Fibroblast of upper back skin (primary cell): Measurements from ENCODE around the gene PEX14.
"Not testable (repeated sequence)": the region's sequence is repeated elsewhere in the genome, so short reads cannot be mapped to it uniquely, and the experiment has no call there.

Experiments used
- DNase-seq: peaks from one replicate; pipeline ENCODE4 v3.0.0-alpha.2; 2013

PEX14 gene

DNA sequence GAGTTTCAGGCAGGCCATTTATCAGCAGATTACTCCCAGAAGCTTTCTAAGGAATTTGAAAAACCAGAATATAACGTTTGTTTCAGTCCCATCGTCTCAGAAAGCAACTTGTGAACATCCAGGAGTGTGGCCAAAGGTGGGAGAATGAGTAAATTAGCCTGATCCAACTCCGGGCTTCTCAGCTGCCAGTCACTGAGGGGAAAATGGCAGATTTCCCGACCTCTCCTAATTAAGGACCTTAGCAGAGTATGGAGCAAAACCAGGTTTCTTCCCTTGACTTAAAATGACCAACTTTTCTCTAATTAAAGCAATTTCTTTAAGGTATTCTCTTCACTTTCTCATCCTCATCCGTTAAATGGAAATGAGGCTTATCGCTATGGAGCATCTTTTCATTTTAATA lies 23.9 kb upstream of the PEX14 start:
- DNase-seq = peak; percentile 5

DNA sequence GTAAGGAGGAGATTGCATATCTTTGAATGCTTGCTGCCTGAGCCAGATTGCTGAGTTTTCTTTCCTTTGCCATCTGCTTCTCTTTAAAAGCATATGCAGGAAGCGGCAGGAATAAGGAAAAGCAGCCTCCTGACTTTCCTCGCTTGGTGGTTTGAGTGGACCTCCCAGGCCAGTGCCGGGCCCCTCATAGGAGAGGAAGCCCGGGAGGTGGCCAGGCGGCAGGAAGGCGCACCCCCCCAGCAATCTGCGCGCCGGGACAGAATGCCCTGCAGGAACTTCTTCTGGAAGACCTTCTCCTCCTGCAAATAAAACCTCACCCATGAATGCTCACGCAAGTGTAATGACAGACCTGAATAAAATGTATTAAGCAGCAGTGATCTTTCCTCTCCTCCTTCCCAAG lies 23.5 kb upstream of the PEX14 start:
- peak; percentile 75 for DNase-seq

DNA sequence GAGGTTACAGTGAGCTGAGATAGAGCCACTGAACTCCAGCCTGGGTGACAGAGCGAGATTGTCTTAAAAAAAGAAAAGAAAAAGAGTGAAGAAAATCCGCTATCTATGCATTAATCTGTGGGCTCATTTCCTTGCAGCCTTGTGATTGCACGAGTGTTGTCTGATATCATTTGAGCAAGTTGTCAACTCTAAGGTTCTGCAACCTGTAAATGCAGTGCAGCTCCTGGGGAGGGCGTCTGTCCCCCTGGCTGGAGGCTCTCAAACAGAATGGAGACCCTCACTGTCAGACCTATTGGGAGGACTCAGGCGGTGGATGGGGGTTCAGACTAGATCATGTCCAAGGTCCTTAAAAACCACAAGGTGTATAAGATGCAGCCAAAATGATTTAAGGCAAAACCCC lies 18.7 kb upstream of the PEX14 start:
- DNase-seq = no peak

DNA sequence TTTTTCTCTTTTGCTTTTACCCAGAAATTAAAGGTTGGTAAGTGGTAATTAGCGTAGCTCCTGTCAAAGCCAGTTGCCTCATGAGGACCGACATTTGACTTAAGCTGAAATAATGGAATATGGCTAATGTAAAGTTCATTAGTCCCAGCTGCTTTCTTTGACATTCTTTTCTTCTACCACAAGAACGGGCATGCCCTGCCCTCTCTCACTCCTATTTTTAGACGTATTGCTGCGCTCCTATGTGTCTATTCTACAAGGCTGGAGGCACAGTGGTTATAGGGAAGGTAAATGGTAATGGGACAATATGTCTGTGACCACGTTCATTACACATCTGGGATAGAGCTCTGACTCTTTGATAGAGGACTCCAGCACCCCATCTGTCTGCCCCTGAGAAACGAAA lies 18.1 kb upstream of the PEX14 start:
- DNase-seq = no peak

DNA sequence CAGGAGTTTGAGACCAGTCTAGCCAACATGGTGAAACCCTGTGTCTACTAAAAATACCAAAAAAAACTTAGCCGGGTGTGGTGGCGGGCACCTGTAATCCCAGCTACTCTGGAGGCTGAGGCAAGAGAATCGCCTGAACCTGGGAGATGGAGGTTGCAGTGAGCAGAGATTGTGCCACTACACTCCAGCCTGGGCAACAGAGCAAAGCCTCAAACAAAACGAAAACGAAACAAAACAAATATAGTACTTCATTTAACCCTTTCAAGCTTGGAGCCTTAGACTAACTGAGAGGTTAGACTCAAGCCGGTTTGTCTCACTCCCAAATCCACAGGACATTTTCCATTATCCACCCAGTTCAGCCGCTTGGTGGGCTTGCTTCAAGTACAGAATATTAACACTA lies 17.3 kb upstream of the PEX14 start:
- not testable (repeated sequence) for DNase-seq

DNA sequence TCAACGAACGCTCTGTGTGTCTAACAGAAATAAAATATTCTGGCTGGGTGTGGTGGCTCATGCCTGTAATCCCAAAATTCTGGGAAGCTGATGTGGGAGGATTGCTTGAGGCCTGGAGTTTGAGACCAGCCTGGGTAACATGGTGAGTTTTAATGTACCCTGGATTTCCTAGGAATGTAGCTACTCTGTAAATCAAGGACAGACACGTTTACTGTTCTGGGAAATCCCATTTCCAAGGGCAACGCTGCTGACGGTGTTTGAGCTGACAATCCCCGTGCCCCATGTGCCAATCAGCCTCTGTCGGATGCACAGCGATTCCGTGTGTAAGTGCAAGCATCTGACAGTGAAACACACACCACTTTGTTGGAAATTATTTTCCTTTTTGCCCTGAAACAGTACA lies 16.9 kb upstream of the PEX14 start:
- DNase-seq = no peak

DNA sequence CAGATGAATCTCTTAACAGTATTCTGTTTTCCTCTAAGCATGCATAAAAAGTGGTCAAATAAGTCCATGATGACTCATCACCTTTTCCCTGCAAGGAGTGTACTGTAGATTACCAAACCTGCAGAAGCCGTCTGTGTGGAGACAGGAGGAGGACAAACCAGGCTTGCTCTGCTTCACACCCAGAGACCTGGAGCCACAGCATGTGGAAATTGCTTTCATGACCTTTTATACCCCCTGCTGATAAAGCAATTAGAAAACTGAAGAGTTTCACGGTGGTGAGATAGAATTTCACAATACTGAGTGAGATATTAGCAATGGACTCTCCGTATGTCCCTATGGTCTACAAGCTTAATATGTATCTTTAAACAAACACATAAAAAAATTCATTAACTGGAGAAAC lies 15.6 kb upstream of the PEX14 start:
- DNase-seq = peak; percentile 78

DNA sequence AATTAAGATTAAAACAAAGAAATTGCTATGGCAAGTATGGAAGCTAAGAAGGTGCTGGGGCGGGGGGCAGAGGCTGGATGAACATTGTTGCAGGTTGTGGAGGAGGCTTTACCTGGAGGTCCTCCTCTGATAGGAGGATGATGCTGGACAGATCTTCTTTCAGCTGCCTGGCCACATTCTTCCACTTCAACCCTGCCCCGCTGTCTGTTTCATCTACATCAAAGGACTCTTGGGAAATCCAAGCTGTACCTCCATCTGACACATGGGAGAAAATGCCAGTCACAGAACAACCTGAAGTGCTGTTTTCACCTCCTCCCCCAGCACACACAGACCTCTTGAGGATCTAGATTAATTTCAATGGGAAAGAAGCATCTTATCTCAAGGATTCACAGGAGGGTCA lies 7.7 kb upstream of the PEX14 start:
- no peak for DNase-seq

DNA sequence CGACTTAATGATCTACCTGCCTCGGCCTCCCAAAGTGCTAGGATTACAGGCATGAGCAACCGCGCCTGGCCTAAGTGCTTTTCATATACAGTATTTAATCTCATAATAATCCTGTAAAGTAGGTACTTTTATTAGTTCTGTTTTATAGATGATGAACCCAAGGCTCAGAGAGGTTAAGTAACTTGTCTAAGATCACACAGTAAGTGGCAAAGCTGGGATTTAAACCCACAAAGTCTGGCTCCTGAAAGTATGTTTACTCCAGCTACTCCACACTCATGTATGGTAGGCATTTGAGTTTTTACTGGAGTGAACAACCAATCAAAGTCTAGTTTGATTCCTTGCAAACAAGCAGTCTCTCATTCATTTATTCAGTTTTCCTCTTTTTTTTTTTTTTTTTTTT lies 4.7 kb upstream of the PEX14 start:
- no peak for DNase-seq

DNA sequence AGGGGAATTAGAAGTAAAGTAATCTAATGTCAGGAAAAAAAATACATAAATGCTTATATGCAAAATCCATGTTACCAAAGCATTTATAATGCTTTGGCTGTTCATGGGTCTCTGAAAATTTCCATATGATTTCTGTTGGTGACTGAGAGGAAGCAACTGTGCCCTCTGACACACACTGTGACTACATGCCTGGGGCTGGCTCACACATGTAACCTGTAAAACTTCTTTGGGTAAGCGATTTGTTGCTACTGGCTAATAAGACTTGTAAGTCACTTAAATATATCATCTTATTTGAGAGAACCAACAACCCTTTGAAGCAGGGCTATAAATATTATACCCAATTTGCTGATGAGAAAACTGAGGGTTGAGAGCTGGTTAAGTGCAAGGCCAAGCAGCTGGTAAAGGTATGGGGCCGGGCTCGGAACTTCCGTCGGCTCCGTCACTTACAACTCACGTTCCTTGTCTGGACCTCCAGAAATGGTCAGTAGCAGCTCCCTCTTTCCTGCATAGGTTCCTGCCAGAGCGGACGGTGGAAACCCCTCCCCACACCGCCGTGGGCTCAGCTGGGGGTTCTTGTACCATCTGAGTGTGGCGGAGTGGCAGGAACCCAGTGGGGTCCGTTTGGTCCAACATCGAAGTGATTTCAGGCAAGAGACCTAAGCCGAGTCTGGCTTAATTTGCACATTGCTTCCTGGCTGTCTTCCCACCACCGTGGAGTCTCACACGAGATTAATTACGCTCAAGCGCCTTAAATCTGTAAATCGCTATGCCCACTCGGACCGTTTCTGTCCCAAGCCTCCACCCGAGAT lies 3.1 kb upstream of the PEX14 start:
- peak; percentile 28 for DNase-seq

DNA sequence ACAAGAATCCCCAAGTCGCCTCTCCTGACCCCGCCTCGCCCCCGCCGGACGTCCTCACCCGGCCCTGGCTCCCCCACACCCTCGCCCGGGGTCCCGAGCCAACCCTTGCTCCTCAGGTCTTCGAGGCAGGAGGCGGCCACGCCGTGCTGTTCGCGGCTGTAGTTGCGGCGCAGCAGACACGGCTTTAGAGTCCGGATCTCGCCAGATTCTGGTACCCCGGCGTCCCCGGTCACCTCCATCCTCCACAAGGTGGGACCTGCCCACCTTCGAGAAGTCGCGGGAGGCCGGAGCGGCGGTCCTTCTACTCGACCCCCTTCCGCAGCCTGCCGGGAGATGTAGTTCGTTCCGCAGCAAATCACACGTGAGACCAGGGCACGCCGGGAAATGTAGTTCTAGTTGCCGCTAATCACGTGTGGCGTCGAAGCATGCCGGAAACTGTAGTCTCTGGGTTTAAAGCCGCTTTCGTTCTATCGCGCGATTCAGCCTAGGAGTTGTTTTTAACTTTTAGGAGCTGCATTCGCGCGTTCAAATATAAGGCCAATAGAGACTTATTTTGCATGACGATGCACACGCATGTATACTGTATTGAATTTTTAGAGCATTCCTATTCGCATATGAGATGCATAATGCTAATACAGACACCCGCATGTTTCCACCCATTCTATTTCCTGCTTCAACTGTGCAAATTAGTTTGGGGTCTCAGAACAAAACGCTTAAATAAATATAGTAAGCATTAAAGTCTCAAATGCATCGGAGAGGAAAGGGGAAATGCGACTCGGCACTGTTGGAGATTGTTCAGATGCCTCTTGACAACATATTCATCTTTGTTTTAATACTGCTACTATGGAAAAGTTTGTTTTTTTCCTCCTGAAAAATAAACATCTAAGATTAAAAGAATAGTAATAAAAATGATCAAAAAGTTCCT lies 2.3 kb upstream of the PEX14 start, which contains the start of gene DFFA:
TSS of gene DFFA (minus strand) at position 310 of the 925 bp plus-strand sequence. CDS start at position 239, 71 bp downstream.
- DNase-seq = peak; percentile 97

DNA sequence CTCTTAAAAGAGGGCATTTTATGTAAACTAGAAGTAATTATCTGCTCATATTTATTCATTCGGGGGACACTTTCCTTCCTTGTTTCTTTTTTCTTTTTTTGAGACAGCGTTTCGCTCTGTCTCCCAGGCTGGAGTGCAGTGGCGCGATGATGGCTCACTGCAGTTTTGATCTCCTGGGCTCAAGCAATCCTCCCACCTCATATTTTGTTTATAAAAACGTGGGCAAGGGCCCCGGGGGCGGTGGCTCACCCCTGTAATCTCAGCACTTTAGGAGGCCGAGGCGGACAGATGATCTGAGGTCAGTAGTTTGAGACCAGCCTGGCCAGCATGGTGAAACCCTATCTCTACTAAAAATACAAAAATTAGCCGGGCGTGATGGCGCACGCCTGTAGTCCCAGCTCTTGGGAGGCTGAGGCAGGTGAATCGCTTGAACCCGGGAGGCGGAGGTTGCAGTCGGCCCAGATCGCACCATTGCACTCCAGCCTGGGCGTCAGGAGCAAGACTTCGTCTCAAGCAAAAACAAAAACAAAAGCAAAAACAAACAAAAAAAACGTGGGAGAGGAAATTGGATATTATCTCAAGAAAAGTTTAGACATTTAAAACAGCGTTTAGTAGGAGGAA lies 1.5 kb upstream of the PEX14 start:
- no peak for DNase-seq

DNA sequence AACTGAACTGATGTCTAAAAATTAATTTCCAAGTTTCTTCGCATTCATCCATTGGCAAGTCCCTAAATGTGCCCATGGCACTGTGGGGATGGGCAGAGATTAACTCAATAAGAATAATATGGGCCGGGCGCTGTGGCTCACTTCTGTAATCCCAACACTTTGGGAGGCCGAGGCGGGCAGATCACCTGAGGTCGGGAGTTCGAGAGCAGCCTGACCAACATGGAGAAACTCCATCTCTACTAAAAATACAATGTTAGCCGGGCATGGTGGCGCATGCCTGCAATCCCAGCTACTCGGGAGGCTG lies 489 bp upstream of the PEX14 start:
- DNase-seq = not testable (repeated sequence)

DNA sequence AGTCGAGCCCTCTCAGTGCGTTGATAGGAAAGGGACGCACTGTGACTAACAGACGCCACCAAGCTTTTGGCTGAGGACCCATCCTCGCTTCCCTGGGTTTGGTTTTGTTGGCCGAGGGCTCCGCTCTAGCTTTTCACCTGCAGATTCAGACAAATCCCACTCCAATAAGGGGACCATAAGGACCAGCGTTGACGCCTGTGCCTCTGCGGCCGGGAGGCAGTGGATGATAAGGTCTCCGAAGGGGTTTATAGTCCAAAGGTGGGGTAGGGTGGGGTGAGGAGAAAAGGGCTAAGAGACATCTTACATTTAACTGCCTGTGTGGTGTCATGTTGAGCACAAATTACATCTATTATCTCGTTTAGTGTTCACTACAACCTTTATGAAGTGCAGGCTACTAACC lies 760 bp downstream of the PEX14 start:
- DNase-seq = no peak

DNA sequence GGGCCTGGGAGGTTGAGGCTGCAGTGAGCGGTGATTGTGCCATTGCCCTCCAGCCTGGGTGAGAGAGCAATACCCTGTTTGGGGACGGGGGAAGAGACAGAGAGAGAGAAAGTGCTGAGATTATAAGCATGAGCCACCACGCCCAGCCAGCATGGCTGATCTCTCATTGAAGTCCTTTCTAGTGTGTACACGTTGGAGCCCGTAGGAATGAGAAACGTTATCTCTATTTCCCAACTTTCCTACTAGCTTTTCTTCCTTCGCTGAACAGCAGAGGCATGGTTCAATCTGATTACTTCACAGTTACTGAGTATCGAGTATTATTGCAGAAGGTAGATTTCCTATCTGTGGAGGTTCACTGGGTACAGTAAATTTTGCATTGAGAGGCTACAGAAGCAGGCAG lies 4.5 kb downstream of the PEX14 start:
- DNase-seq = no peak

DNA sequence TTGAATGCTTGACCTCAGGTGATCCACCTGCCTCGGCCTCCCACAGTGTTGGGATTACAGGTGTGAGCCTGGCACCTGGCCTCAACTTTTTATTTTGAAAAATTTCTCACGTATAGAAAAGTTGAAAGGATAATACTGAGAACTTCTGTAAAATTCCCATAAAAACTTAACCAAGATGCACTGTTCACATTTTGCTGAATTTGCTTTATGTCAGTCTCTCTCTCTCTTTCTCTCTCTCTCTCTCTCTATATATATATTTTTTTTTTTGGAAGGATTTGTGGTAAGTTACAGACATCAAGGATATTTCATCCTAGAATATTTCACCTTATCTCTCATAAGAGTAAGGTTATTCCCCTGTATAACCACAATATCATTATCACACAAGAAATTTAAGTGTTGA lies 5.9 kb downstream of the PEX14 start:
- no peak for DNase-seq

DNA sequence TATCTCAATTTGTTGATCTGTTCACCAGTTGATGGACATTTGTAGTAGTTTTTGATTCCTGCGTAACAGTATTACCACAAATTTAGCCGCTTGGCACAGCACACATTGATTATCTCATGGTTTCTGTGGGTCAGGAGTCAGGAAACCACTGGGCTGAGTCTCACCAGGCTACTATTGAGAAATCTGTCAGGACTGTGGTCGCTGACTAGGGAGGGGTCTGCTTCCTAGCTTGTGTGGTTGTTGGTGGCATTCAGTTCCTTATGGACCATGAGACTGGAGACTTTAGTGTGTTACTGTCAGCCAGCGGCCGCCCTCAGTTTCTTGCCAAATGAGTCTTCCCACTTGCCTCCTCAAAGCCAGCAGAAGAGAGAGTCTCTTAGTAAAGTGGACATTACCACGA lies 9.8 kb downstream of the PEX14 start:
- no peak for DNase-seq

DNA sequence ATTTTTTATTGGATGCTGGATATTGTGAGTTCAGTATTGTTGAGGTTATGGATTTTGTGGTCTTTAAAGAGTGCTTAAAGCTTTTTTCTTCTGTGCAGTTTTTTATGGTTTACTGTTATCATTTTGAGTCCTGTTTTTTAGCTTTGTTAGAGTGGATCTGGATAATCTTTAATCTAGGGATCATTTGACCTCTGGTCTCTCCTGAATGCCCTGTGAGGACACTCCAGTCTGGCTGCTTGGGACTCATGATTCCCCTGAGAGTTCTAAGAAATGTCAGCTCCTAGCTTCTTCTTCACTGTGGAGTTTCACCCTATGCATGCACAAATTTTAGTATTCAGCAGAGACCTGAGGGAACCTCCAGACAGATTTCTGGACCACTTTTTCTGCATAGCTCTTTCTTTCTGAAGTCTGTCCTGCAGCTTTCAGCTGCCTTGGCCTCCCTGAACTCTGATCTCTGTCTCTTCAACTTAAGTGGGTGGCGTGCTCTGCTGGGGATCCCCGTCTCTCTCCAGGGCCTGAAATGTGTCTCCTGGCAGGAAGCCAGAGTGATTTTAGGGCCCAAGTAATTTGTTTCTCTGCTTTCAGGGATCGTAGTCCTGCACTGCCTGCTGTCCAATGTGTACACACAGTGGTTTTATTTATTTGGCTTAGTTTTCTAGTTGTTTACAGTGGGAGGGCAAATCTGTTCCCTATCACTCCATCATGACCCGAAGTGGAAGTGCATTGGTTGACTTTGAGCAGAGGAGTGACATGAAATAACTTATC lies 14.7 kb downstream of the PEX14 start:
- no peak for DNase-seq

DNA sequence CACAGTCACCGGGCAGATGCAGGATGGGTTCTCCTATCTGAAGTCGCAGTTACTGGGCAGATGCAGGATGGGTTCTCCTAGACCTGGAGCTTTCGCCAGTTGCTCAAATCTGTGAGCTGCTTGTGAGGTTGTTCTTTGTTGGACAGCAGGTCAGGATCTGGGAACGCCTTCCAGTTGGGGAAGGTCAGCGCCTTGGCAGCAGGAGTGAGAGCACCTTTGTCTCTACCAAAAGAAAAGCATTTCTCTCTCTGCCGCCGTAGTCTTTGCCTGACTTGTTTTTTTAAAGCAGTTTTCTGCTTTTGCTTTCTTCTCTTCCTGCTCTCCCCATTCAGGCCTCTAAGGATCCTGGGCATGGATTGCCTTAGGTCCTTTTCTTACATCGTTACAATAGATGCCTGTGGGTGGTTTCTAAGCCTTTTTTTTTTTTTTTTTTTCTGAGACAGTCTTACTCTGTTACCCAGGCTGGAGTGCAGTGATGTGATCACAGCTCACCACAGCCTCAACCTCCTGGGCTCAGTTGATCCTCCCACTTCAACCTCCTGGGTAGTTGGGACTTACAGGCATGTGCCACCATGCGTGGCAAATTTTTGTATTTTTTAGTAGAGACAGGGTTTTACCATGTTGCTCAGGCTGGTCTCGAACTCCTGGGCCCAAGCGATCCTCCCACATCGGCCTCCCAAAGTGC lies 15.7 kb downstream of the PEX14 start:
- DNase-seq = no peak

DNA sequence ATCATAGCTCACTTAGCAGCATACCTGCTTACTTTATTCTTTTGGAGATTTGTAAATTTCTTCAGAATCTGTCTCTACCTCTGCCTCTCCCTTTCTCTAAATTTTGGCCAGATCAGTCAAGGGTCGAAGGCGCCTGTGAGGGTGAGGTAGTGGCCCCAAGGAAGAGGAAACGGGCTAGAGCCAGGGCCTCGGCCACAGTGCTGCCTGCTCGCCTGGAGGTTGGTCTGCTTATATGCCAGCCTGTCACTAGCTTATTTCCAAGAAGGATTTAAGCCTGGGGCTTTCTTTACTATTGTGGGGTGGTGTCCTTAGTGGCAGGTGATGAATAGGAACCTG lies 19.6 kb downstream of the PEX14 start:
- DNase-seq = no peak

DNA sequence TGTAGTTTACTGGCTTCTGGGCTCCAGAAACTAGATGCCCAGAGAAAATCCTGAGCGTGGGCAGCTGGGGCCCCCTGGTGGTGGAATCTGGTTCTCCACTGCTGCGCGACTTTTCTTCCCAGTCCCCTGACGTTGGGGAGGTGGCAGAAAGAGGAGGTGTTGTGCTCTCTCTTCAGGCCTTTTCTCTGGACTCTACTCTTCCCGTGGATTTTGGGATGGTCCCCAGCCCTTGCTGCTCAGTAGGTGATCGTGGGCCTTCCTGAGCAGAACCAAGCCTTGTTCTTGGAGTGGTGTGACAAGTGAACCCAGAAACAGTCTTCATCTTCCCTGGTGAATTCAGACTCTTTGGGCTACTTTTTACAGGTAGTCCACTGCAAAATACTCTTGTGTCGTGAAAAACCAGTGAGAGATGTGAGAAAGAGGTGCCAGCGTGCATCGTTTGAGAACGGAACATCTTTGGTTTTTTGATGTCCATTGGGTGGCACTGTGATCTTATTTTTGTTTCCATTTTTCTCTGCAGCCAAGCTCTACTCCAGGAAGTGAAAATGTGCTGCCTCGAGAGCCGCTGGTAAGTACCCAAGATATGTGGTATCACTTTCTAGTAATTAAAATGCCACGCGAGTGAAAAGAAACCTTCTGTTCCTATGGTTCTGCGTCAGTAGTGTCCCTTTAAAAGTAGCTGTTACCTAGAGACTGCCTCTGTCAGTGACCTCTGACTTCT lies 20.2 kb downstream of the PEX14 start:
- DNase-seq = peak; percentile 53

DNA sequence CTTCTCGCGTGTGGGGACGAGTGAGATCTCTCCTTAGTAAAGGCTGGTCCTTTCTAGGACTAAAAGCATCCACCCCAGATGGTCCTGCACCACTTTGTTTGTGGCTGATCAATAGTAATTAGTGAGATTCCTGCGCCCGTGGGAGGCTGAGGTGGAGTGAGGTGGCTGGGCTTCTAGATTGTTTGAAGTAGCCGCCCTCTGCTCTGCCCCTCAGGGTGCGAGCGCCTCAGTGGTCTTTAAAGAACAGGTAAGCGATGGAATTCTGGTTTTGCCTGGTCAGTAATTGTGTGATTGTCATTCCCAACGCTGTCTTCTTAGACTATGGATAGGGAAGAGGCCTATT lies 20.7 kb downstream of the PEX14 start:
- DNase-seq = no peak
